Measurements from ENCODE around the gene PALB2.

Gene PALB2

GRCh38 chr16:23580391-23580790, 60.7 kb downstream of the PALB2 start:
- DNase-seq: no peak

- DNase-seq: no peak
Measured at GRCh38 chr16:23579371-23579770, 61.7 kb downstream of the PALB2 start.

DNA sequence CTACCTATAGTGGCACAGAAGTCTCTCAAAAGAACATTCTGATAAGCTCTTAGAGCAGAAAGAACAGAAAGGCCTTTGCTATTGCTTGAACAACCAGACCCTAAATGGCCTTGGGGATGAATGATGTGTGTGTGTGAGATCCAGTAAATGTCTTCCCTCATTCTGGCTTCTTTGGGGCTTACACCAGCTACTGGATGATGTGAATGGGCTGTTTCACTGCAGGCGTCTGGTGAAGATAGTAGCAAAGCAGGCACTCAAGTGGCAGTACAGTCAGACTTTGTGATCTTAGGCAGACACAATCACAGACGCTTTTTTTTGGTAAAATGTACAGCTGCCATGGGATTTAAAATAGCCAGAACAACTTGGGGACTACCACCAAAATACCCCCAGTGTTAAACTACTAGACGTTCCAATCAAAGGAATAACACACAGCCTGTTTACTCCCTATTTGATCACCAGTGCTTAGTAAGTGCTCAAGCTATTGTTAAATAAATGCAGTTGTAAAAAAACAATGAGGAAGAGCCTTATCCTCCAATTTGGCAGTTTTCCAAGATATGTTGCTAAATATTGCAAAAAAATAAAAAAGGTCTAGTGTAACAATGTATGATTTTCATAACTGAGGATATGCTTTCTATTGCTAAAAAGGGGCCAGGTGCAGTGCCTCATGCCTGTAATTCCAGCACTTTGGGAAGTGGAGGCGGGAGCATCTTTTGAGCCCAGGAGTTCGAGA, 62.8 kb downstream of the PALB2 start:
- DNase-seq: no peak

GRCh38 chr16:23577493-23577892, 63.6 kb downstream of the PALB2 start:
- DNase-seq: no peak

DNA sequence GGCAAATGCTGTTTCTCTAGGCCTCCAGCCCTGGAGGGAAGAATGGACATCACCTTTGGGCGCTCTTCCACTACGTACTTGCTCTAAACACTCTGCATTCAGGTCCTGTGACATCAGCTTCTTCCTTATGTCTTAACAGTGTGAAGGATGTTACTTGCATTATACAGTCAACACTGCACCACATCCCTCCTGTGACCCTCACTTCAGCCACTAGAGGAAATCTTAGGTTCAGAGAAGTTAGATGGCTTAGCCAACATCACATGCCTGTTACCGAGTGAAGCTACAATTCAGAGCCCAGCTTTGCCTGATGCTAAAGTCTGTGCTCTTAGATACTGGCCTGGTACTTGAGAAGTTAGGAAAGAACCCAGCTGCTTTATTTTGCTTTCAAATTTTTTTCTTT, 65.3 kb downstream of the PALB2 start:
- no peak for DNase-seq

DNA sequence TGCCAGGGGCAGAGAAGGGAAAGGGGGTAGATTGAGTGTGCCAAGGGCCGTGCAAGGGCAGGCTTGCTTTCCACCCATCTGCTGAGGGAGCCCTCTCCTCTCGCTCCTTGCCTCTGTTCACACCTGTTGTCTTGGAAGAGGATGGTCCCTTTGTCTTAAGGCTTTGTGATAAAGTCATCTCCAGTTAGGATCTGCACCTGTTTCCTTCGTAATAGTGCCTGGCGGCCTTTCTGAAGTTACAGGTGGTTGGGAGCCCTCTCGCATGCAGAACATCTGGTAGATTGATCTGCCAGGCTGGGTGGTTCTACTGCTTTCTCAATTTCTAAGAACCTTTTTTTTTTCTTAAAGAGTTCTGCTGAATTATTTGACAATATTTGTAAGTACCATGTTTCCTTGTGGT, 67.3 kb downstream of the PALB2 start:
- DNase-seq: no peak

GRCh38 chr16:23572394-23572793, 68.7 kb downstream of the PALB2 start:
- no peak for DNase-seq

- DNase-seq: no peak
Measured at GRCh38 chr16:23571895-23572294, 69.2 kb downstream of the PALB2 start.

- no peak for DNase-seq
Measured at GRCh38 chr16:23570992-23571632, 70.0 kb downstream of the PALB2 start.

DNA sequence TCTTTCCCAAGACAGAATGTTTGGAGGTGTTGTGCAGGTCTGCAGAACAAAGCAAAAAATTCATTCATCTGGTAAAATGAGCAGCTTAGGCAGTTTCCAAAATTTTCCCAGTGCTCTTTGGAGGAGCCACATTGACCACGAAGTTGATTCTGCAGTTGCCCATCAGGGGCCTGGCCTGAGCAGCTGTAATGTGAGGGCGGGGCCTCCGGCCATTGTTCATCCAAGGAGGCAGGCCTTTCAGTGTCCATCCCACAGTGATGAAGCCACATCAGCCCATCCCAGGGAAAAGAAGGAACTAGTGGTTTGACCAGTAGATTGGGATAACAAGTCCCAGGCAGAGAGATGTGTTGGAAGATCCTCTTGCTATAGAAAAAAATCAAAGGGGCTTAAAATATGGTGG, 73.5 kb downstream of the PALB2 start:
- DNase-seq: no peak

- no peak for DNase-seq
Measured at GRCh38 chr16:23566724-23567123, 74.4 kb downstream of the PALB2 start.

GRCh38 chr16:23564575-23565363, 76.3 kb downstream of the PALB2 start:
- DNase-seq: no peak

GRCh38 chr16:23563186-23563585, 77.9 kb downstream of the PALB2 start:
- DNase-seq: no peak

DNA sequence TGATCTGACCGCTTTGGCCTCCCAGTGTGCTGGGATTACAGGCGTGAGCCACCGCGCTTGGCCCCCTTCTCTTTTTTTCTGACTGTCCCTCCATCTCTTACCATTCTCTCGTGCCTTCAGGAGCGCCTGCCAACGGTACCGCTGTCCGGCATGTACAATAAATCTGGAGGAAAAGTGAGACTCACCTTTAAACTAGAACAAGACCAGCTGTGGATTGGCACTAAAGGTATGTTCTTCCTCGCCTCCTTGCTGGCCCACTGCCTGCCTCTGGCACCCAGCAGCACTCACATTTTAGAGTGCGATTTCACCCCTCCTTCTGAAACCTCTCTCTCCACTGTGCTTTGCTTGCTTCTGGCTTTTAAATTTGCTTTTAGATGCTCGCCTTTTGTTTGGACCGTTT, 78.6 kb downstream of the PALB2 start:
- no peak for DNase-seq

GRCh38 chr16:23561586-23561985, 79.5 kb downstream of the PALB2 start:
- DNase-seq: no peak

DNA sequence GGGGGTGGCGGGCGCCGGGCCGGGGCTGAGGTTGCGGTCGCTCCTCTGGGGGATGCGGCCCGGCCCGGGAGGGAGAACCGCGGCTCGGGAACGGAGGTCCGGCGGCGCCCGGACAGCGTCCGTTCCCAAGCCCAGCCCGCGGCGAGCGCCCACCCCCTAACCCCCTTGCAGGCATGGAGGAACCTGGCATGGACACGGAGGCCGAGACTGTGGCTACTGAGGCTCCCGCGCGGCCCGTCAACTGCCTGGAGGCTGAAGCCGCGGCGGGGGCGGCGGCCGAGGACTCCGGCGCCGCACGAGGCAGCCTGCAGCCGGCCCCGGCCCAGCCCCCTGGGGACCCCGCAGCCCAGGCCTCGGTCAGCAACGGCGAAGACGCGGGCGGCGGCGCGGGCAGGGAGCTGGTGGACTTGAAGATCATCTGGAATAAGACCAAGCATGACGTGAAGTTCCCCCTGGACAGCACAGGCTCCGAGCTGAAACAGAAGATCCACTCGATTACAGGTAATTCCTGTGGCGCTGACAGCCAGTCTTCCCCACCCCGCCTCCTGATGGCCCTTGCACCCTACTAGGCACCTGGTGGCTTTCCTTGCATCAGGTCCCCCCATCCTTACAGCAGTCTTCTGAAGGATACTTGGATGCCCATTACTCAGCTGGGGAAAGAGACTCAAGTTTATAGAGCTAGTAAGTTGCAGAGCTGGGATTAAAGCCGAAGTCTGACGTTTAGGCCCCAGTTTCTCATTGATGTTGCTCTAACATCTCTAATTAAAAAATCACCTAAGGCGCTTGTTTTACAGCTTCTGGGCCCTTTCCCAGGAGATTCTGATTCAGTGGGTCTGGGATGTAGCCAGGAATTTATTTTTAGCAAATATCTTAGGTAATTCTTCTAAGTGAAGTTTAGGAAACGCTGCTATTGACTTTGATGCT, 83.1 kb downstream of the PALB2 start:
- DNase-seq: no peak

GRCh38 chr16:23556881-23557778, 84.0 kb downstream of the PALB2 start, which contains the start of the genes EARS2 and UBFD1:
Gene EARS2 (minus strand): TSS chr16:23557350. CDS start chr16:23557343, 7 bp downstream.
Gene UBFD1 (plus strand): TSS chr16:23557727. CDS start chr16:23557743, 16 bp downstream.
- DNase-seq: peak; percentile 99

- DNase-seq: no peak
Measured at GRCh38 chr16:23554536-23554935, 86.6 kb downstream of the PALB2 start.

Measured in T1000 (cell line).